HepG2 (cell line): ENCODE results near the gene LRRFIP2. TPM values are rescaled to one million over a fixed set of nuclear protein-coding genes. Genes with fewer than 3 reads are reported as not detected.

ENCODE experiments used
- AKNA ChIP-seq: sonication (generic); formaldehyde crosslinking; IDR thresholded peaks from 2 replicates; pipeline ENCODE4 v1.4.0; 2020; ENCODE audit warnings: missing genetic modification reagents, borderline replicate concordance
- ARNT ChIP-seq: fragments of 450-650 bp; IDR thresholded peaks from 2 replicates; pipeline ENCODE4 v1.6.1; 2017
- ASH2L ChIP-seq: fragments of 300-600, 200-600 bp; sonication (generic); IDR thresholded peaks from 2 replicates; pipeline ENCODE4 v1.7.0; 2017; ENCODE audit warnings: low read depth, mild to moderate bottlenecking, moderate library complexity, mixed read lengths, low read length; ENCODE audit not compliant: insufficient read length
- CBX1 ChIP-seq: IDR thresholded peaks from one replicate; pipeline ENCODE4 v1.6.1; 2016; ENCODE audit warnings: antibody characterized with exemption, low read depth
- FOXC1 ChIP-seq: sonication (generic); formaldehyde crosslinking; IDR thresholded peaks from 2 replicates; pipeline ENCODE4 v1.8.0; 2022; ENCODE audit warnings: mild to moderate bottlenecking, missing genetic modification reagents, borderline replicate concordance
- HNF4A ChIP-seq: sonication (generic); formaldehyde crosslinking; IDR thresholded peaks from 2 replicates; pipeline ENCODE4 v1.4.0; 2020; ENCODE audit warnings: missing genetic modification reagents
- KAT8 ChIP-seq: IDR thresholded peaks from 2 replicates; pipeline ENCODE4 v1.6.1; 2016; ENCODE audit warnings: missing genetic modification reagents, missing compliant biosample characterization
- POLR2AphosphoS5 ChIP-seq: IDR thresholded peaks from 2 replicates; pipeline ENCODE4 v1.6.1; 2012; ENCODE audit warnings: low read depth, low read length
- SAFB2 ChIP-seq: sonication (generic); formaldehyde crosslinking; IDR thresholded peaks from 2 replicates; pipeline ENCODE4 v1.5.1; 2020; ENCODE audit warnings: missing genetic modification reagents, low read depth, mild to moderate bottlenecking, borderline replicate concordance
- SALL2 ChIP-seq: sonication (generic); formaldehyde crosslinking; IDR thresholded peaks from 2 replicates; pipeline ENCODE4 v1.8.1; 2023; ENCODE audit warnings: mild to moderate bottlenecking, missing genetic modification reagents, inconsistent platforms
- SIX4 ChIP-seq: sonication (generic); formaldehyde crosslinking; IDR thresholded peaks from 2 replicates; pipeline ENCODE4 v1.4.0; 2020; ENCODE audit warnings: missing genetic modification reagents
- THYN1 ChIP-seq: sonication (generic); formaldehyde crosslinking; IDR thresholded peaks from 2 replicates; pipeline ENCODE4 v1.8.1; 2023; ENCODE audit warnings: low read depth, mild to moderate bottlenecking, moderate library complexity, missing genetic modification reagents, borderline replicate concordance
- TRIM24 ChIP-seq: sonication (generic); formaldehyde crosslinking; IDR thresholded peaks from 2 replicates; pipeline ENCODE4 v1.8.0; 2022; ENCODE audit warnings: mild to moderate bottlenecking, missing genetic modification reagents
- ZEB1 ChIP-seq: IDR thresholded peaks from 2 replicates; pipeline ENCODE4 v1.6.1; 2012; ENCODE audit warnings: mild to moderate bottlenecking, low read depth, inconsistent platforms; ENCODE audit not compliant: insufficient replicate concordance
- ZFY ChIP-seq: sonication (generic); formaldehyde crosslinking; IDR thresholded peaks from 2 replicates; pipeline ENCODE4 v1.4.0; 2020; ENCODE audit warnings: missing genetic modification reagents
- ZNF773 ChIP-seq: sonication (generic); formaldehyde crosslinking; IDR thresholded peaks from 2 replicates; pipeline ENCODE4 v1.4.0; 2020; ENCODE audit warnings: missing genetic modification reagents, borderline replicate concordance
- ZSCAN22 ChIP-seq: sonication (generic); formaldehyde crosslinking; IDR thresholded peaks from 2 replicates; pipeline ENCODE4 v1.4.0; 2020; ENCODE audit warnings: mild to moderate bottlenecking, missing genetic modification reagents
- polyA plus RNA-seq, 8 experiments: library from polyadenylated mRNA; depleted of rRNA in 3 of 8; stranded (reverse) in 7 of 8; unstranded in 1 of 8; fragments of >200 nt; fragmentation: Illumina TruSeq in 4 of 8; extraction: Trizol in 4 of 8; gene quantifications; 2 replicates each; pipeline versions ENCODE4 v1.2.1 to v1.2.3, GENCODE V29; 2011 to 2016; ENCODE audit warnings: low read depth in 4 of 8, missing spikeins in 1 of 8, mixed read lengths in 1 of 8; ENCODE audit not compliant: insufficient read depth in 1 of 8
- total RNA-seq, 5 experiments: library from RNA; depleted of rRNA; stranded (reverse); fragments of >200 nt; fragmentation: Illumina TruSeq; extraction: Trizol; gene quantifications; 2 replicates each; pipeline ENCODE4 v1.2.3, GENCODE V29; 2016; ENCODE audit warnings: low read depth in 1 of 5
- TF ChIP-seq, protein P1 (sequence below): sonication (generic); formaldehyde crosslinking; IDR thresholded peaks from 2 replicates; pipeline ENCODE4 v1.4.0; 2020; ENCODE audit warnings: mild to moderate bottlenecking, low read depth, missing genetic modification reagents
- TF ChIP-seq, protein P2 (sequence below): sonication (generic); formaldehyde crosslinking; IDR thresholded peaks from 2 replicates; pipeline ENCODE4 v1.4.0; 2020; ENCODE audit warnings: missing genetic modification reagents
- TF ChIP-seq, protein P3 (sequence below): sonication (generic); formaldehyde crosslinking; IDR thresholded peaks from 2 replicates; pipeline ENCODE4 v1.4.0; 2020; ENCODE audit warnings: mild to moderate bottlenecking, missing genetic modification reagents
- TF ChIP-seq, protein P4 (sequence below): sonication (generic); formaldehyde crosslinking; IDR thresholded peaks from 2 replicates; pipeline ENCODE4 v1.8.1; 2023; ENCODE audit warnings: missing genetic modification reagents, mild to moderate bottlenecking, borderline replicate concordance

The LRRFIP2 gene
- total and polyA plus RNA-seq, 2 of the 13 experiments (the other 11 are each of a cell fraction or from before 2014, with no cell fraction given) = 13.5 to 32.2 TPM

DNA sequence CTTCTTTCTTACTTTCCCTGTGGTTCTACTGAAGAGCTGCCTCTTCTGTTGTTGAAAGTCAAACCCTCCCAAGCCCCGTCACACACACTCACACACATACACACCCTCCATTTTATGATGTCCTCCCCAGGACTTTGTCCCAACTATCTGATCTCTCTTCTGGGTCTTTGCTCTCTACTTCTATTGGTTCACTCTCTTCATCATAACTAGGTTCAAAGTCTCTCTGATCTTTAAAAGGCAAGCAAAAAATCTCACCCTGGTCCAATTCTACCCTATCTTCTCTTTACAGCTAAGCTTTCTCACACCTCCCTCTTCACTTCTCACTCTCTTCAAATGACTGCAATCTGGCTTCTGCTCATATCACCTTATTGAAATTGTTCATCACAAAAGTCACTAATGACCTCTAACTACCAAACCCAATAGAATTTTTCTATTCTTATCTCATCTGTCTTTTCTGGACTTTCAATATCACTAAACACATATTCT lies 34.8 kb downstream of the LRRFIP2 start (continued):
- TF ChIP-seq ASH2L = no peak
- no peak for TF ChIP-seq THYN1 (CRISPR knock-in tag)
- TF ChIP-seq, protein P1, sequence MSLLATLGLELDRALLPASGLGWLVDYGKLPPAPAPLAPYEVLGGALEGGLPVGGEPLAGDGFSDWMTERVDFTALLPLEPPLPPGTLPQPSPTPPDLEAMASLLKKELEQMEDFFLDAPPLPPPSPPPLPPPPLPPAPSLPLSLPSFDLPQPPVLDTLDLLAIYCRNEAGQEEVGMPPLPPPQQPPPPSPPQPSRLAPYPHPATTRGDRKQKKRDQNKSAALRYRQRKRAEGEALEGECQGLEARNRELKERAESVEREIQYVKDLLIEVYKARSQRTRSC (CRISPR knock-in tag) = no peak
- no peak for TF ChIP-seq CBX1
- TF ChIP-seq ZEB1 = no peak
- TF ChIP-seq ARNT = no peak
- TF ChIP-seq, protein P2, sequence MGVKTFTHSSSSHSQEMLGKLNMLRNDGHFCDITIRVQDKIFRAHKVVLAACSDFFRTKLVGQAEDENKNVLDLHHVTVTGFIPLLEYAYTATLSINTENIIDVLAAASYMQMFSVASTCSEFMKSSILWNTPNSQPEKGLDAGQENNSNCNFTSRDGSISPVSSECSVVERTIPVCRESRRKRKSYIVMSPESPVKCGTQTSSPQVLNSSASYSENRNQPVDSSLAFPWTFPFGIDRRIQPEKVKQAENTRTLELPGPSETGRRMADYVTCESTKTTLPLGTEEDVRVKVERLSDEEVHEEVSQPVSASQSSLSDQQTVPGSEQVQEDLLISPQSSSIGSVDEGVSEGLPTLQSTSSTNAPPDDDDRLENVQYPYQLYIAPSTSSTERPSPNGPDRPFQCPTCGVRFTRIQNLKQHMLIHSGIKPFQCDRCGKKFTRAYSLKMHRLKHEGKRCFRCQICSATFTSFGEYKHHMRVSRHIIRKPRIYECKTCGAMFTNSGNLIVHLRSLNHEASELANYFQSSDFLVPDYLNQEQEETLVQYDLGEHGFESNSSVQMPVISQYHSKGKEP (CRISPR knock-in tag) = no peak
- TF ChIP-seq, protein P3, sequence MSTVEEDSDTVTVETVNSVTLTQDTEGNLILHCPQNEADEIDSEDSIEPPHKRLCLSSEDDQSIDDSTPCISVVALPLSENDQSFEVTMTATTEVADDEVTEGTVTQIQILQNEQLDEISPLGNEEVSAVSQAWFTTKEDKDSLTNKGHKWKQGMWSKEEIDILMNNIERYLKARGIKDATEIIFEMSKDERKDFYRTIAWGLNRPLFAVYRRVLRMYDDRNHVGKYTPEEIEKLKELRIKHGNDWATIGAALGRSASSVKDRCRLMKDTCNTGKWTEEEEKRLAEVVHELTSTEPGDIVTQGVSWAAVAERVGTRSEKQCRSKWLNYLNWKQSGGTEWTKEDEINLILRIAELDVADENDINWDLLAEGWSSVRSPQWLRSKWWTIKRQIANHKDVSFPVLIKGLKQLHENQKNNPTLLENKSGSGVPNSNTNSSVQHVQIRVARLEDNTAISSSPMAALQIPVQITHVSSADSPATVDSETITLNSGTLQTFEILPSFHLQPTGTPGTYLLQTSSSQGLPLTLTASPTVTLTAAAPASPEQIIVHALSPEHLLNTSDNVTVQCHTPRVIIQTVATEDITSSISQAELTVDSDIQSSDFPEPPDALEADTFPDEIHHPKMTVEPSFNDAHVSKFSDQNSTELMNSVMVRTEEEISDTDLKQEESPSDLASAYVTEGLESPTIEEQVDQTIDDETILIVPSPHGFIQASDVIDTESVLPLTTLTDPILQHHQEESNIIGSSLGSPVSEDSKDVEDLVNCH (CRISPR knock-in tag) = no peak
- TF ChIP-seq TRIM24 (CRISPR knock-in tag) = no peak
- no peak for TF ChIP-seq POLR2AphosphoS5
- peak; percentile 84 for TF ChIP-seq HNF4A
- no peak for TF ChIP-seq SAFB2 (CRISPR knock-in tag)
- no peak for TF ChIP-seq SALL2 (CRISPR knock-in tag)
- no peak for TF ChIP-seq FOXC1
- TF ChIP-seq ZFY (CRISPR knock-in tag) = no peak
- no peak for TF ChIP-seq SIX4 (CRISPR knock-in tag)
- no peak for TF ChIP-seq ZNF773
- TF ChIP-seq ZSCAN22 (CRISPR knock-in tag) = no peak
- TF ChIP-seq KAT8 (CRISPR knock-in tag) = peak; percentile 31; the same call in 1 of the 2 replicates
- TF ChIP-seq AKNA (CRISPR knock-in tag) = no peak
- TF ChIP-seq, protein P4, sequence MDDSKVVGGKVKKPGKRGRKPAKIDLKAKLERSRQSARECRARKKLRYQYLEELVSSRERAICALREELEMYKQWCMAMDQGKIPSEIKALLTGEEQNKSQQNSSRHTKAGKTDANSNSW (CRISPR knock-in tag) = no peak
